PFSK-1 (cell line): ENCODE data around the gene HLX.

ENCODE experiments used
- FOXP2 ChIP-seq: optimal IDR thresholded peaks from 2 replicates; pipeline ENCODE3; 2011; ENCODE audit warnings: borderline replicate concordance, control low read depth, inconsistent platforms; ENCODE audit not compliant: insufficient read depth; ENCODE audit errors: extremely low read length, extremely low read depth
- POLR2AphosphoS5 ChIP-seq: IDR thresholded peaks from 2 replicates; pipeline ENCODE4 v1.6.1; 2012; ENCODE audit warnings: low read depth, mild to moderate bottlenecking, control low read depth, low read length, moderate library complexity
- REST ChIP-seq, 2 experiments: IDR thresholded peaks; 2 replicates each; pipeline versions ENCODE4 v1.6.1 to v1.8.0; 2011 to 2012; ENCODE audit warnings: low read depth in 2 of 2, low read length in 2 of 2, control low read depth in 1 of 2, inconsistent platforms in 1 of 2, mild to moderate bottlenecking in 1 of 2, moderate library complexity in 1 of 2; ENCODE audit not compliant: insufficient read depth in 1 of 2
- SIN3A ChIP-seq: IDR thresholded peaks from 2 replicates; pipeline ENCODE4 v1.6.1; 2012; ENCODE audit warnings: mild to moderate bottlenecking, low read length, moderate library complexity, borderline replicate concordance; ENCODE audit not compliant: insufficient read depth
- TAF1 ChIP-seq: IDR thresholded peaks from 2 replicates; pipeline ENCODE4 v1.6.1; 2012; ENCODE audit warnings: low read length, control low read depth, borderline replicate concordance; ENCODE audit not compliant: insufficient read depth

Gene HLX

GRCh38 chr1:220892997-220893700 lies 13.9 kb downstream of the HLX start:
- TF ChIP-seq POLR2AphosphoS5: no peak
- no peak for TF ChIP-seq FOXP2
- no peak for TF ChIP-seq TAF1
- TF ChIP-seq SIN3A: no peak
- no peak for TF ChIP-seq REST (IDR thresholded peaks at IDR 0.05; ENCODE audit: insufficient read depth in 1 of 2, low read depth in 2 of 2, low read length in 2 of 2)

GRCh38 chr1:220893701-220894024 lies 14.4 kb downstream of the HLX start:
- TF ChIP-seq FOXP2 (no peak), POLR2AphosphoS5 (no peak), SIN3A (no peak), TAF1 (no peak), REST (IDR thresholded peaks at IDR 0.05; ENCODE audit: insufficient read depth in 1 of 2, low read depth in 2 of 2, low read length in 2 of 2) (no peak)

GRCh38 chr1:220894025-220894923 lies 15.0 kb downstream of the HLX start:
- TF ChIP-seq SIN3A (no peak), FOXP2 (no peak), POLR2AphosphoS5 (no peak), REST (IDR thresholded peaks at IDR 0.05; ENCODE audit: insufficient read depth in 1 of 2, low read depth in 2 of 2, low read length in 2 of 2) (no peak), TAF1 (no peak)

- TF ChIP-seq TAF1 (no peak), POLR2AphosphoS5 (no peak), FOXP2 (no peak), SIN3A (no peak), REST (IDR thresholded peaks at IDR 0.05; ENCODE audit: insufficient read depth in 1 of 2, low read depth in 2 of 2, low read length in 2 of 2) (no peak)
Measured at GRCh38 chr1:220894924-220895256, 15.6 kb downstream of the HLX start.
